Mucosa of descending colon (tissue), 3 donors: ENCODE data around the gene IER2. TPM values are rescaled to one million over a fixed set of nuclear protein-coding genes. Genes with fewer than 3 reads are reported as not detected.
"Not testable (repeated sequence)": the region's sequence is repeated elsewhere in the genome, so short reads cannot be mapped to it uniquely, and the experiment has no call there.

Experiments
- ATAC-seq: fragments of 200-7000 bp; cut with Tn5 transposase; one replicate; pipeline ENCODE4 v1.9.1; 2020; ENCODE audit warnings: mild to moderate bottlenecking, moderate library complexity
- DNase-seq, 3 donors: peaks; one replicate each; pipeline ENCODE4 v3.0.0-alpha.2; 2020
- H3K36me3 ChIP-seq: fragments of 200-600 bp; one replicate; pipeline ENCODE4 v1.8.0; 2021; ENCODE audit warnings: low read depth, mild to moderate bottlenecking
- H3K4me1 ChIP-seq: fragments of 200-600 bp; one replicate; pipeline ENCODE4 v1.8.0; 2021; ENCODE audit warnings: low read depth, mild to moderate bottlenecking
- H3K4me3 ChIP-seq: fragments of 200-600 bp; one replicate; pipeline ENCODE4 v1.8.0; 2021; ENCODE audit warnings: mild to moderate bottlenecking
- H3K9me3 ChIP-seq: fragments of 200-600 bp; one replicate; pipeline ENCODE4 v1.8.0; 2021; ENCODE audit warnings: mild to moderate bottlenecking
- CTCF ChIP-seq: fragments of 200-600 bp; IDR thresholded peaks from one replicate; pipeline ENCODE4 v1.8.0; 2022; ENCODE audit warnings: antibody characterized with exemption, mild to moderate bottlenecking
- intact Hi-C, 2 donors: fragments of 100-400 bp; cut with DNase I in 1 of 2; cut with micrococcal nuclease in 1 of 2; formaldehyde crosslinking; loops; one replicate each; pipeline versions ENCODE4 v1.11.0 to v1.11.1; 2022; cut with DNase I, micrococcal nuclease
- total RNA-seq, 3 donors: library from RNA; stranded (reverse); fragmentation: NEBNext Ultra II Directional in 2 of 3; extraction: Animal tissue kit (Norgen Biotek cat#: 25700) in 2 of 3; gene quantifications; one replicate each; pipeline versions ENCODE4 v1.2.1 to v1.2.4, GENCODE V29; 2021 to 2023
- donor health status: DM: no; HTN: no; CAD: no; lungs with moderate emphysema.
- donor health status: DM: no; HTN: no; CAD: no.
- donor health status: DM: no; HTN: yes; CAD: no.

Gene IER2
- total RNA-seq, 3 donors from 2014 or later = 101 to 117 (median 112) TPM

DNA sequence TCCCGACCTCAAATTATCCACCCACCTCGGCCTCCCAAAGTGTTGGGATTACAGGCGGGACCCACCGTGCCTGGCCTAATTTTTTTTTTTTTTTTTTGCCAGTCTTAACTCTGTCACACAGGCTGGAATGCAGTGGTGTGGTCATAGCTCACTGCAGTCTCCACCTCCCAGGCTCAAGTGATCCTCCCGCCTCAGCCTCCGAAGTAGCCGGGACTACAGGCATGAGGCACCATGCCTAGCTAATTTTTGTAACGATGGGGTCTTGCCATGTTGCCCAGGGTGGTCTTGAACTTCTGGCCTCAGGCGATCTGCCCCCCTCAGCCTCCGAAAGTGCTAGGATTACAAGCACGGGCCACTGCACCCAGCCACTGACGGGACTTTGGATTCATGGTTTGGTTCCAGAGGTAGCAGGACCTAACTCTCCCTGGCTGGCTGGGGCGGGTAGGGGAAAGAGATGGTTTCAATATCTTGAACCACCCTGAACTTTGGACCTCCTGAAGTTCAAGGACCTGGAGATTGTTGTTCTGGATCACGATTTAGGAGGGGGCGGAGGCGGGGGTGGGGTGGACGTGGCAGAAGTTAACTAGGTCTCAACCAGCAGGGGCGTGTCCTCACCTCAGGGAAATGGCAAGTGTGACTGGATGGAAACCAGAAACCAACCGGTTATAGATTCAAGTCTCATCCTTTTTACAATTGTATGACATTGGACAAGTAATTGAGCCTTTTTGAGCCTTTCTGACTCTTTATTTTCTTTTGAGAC, 40.8 kb downstream of the IER2 start:
- Histone ChIP-seq H3K9me3 (no peaks in the 10 kb centered on the region), H3K4me1 (peaks cover 16% of the 10 kb centered on the region), H3K36me3 (no peaks in the 10 kb centered on the region), H3K4me3 (no peak overlapping the region)
- intact Hi-C loops = loop anchor here in 1 of 2 donors (10.0 kb wide), 1 partner anchor 74 kb away; no protein-coding TSS in a partner anchor
- DNase-seq (peak; percentile 73 to 88 (median 79)), ATAC-seq (peak; percentile 87)
- TF ChIP-seq CTCF = no peak

DNA sequence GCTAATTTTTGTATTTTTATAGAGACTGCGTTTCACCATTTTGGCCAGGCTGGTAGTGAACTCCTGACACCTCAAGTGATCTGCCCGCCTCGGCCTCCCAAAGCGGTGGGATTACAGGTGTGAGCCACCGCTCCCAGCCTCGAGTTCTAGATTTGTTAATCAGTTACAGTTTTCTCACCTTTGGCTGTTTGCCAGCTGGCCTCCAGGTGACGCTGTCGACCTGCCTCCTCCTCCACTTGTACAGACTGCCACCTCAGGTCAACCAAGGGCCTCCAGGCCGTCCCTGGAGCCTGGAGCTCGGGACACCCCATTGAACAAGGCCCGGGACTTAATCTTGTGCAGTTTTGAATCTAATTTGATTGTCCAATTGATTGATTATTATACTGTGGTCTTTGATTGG, 45.5 kb downstream of the IER2 start:
- DNase-seq = peak; percentile 79 to 88 (median 82)
- Histone ChIP-seq H3K9me3 (no peaks in the 10 kb centered on the region), H3K4me3 (no peak overlapping the region), H3K4me1 (peaks cover 16% of the 10 kb centered on the region), H3K36me3 (no peaks in the 10 kb centered on the region)
- ATAC-seq = peak; percentile 78
- TF ChIP-seq CTCF = no peak
- intact Hi-C loops = loop anchor here in 1 of 2 donors (10.0 kb wide), 1 partner anchor 69 kb away; no protein-coding TSS in a partner anchor

DNA sequence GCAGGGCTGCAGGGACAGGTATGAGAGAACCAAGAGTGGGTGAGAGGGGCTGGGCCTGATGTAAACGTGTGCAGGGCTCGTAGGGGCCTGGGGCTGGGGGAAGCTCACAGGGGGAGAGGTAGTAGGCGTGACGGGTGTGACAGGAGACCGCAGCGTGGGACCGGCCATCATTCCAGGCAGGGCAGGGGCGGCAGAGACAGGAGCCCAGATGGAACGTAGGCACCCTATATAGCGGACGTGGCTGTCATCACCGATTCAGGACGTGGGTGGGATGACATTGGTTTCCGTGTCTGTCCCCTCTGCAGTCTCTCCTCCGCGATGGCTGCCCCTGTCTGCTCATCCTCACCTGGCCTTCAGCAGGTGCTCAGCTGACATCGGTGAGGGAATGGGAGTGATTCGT, 48.4 kb downstream of the IER2 start:
- no peak for DNase-seq
- Histone ChIP-seq H3K36me3 (no peaks in the 10 kb centered on the region), H3K9me3 (no peaks in the 10 kb centered on the region), H3K4me1 (peaks cover 16% of the 10 kb centered on the region), H3K4me3 (no peak overlapping the region)
- ATAC-seq = no peak
- intact Hi-C loops = loop anchor here in 1 of 2 donors (10.0 kb wide), 1 partner anchor 66 kb away; no protein-coding TSS in a partner anchor
- no peak for TF ChIP-seq CTCF

DNA sequence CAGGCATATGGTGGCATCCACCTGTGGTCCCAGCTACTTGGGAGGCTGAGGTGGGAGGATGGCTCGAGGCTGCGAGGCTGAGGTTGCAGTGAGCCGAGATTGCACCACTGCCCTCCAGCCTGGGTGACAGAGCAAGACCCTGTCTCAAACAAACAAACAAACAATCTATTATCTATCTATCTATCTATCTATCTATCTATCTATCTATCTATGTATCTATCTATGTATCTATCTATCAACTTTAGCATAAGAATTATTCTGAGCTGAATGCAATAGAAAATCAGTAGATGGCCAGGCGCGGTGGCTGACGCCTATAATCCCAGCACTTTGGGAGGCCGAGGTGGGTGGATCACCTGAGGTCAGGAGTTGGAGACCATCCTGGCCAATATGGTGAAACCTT, 51.9 kb downstream of the IER2 start:
- H3K4me3 ChIP-seq, ATAC-seq, DNase-seq, H3K36me3 ChIP-seq, H3K4me1 ChIP-seq, H3K9me3 ChIP-seq, intact Hi-C loops: not testable (repeated sequence)

Other genes with a start within 250 kb of the IER2 start
- gene SYCE2, start 231.1 kb upstream of the IER2 start, total RNA-seq = 1 to 10 TPM in 1 of 3 donors, not detected in 2; 1.2 TPM
- gene FARSA, start 216.7 kb upstream of the IER2 start, total RNA-seq = 10 to 100 TPM; 44.1 to 54.0 (median 48.1) TPM
- gene CALR, start 211.8 kb upstream of the IER2 start, total RNA-seq = 100 to 1,000 TPM; 433 to 945 (median 637) TPM
- 100 to 1,000 TPM in 1 of 3 donors, 10 to 100 TPM in 2; 76.4 to 117 (median 81.4) TPM for gene RAD23A, start 204.5 kb upstream of the IER2 start, total RNA-seq
- gene GADD45GIP1, start 193.2 kb upstream of the IER2 start, total RNA-seq = 10 to 100 TPM in 2 of 3 donors, 1 to 10 TPM in 1; 10.0 to 16.4 (median 14.1) TPM
- gene DAND5, start 180.8 kb upstream of the IER2 start, total RNA-seq = 1 to 10 TPM in 1 of 3 donors, under 1 TPM in 1, not detected in 1; 0.34 to 1.1 TPM
- 100 to 1,000 TPM in 1 of 3 donors, 10 to 100 TPM in 2; 59.4 to 238 (median 64.6) TPM for gene NFIX, start 154.9 kb upstream of the IER2 start, total RNA-seq
- gene LYL1, start 47.6 kb upstream of the IER2 start, total RNA-seq = 1 to 10 TPM; 1.7 to 7.6 (median 4.7) TPM
- gene TRMT1, start 33.7 kb upstream of the IER2 start, total RNA-seq = 10 to 100 TPM; 26.6 to 37.9 (median 30.0) TPM
- gene NACC1, start 32.1 kb upstream of the IER2 start, total RNA-seq = 10 to 100 TPM; 42.2 to 58.9 (median 54.1) TPM
- 10 to 100 TPM; 48.2 to 59.7 (median 49.3) TPM for gene STX10, start within 50 bp of the IER2 start, total RNA-seq